Caco-2 (cell line): ENCODE data around the gene TLX1. TPM values are rescaled to one million over a fixed set of nuclear protein-coding genes. Genes with fewer than 3 reads are reported as not detected.
"Not testable (repeated sequence)": the region's sequence is repeated elsewhere in the genome, so short reads cannot be mapped to it uniquely, and the experiment has no call there.

ENCODE experiments used
- BruUV-seq: library from RNA; stranded (reverse); fragments of 400-500 nt; replicated peaks from 2 replicates; lab custom pipeline; 2021; lab: Mats Ljungman, UMichigan
- CTCF ChIA-PET: fragments of 300-600 bp; sonication (Branson Sonifier 250); formaldehyde crosslinking; loops from one replicate; lab custom pipeline; 2022; ENCODE audit warnings: antibody characterized with exemption; lab: Charles Lee
- POLR2A ChIA-PET: fragments of 300-600 bp; sonication (Branson Sonifier 250); formaldehyde crosslinking; loops from one replicate; lab custom pipeline; 2022; ENCODE audit warnings: antibody characterized with exemption; lab: Charles Lee
- DNase-seq, 2 experiments: peaks; one replicate each; pipeline versions ENCODE4 v3.0.0 to v3.0.0-alpha.2; 2020 to 2022
- H3K27me3 ChIP-seq: replicated peaks from 2 replicates; pipeline ENCODE4 v1.6.0; 2011; ENCODE audit warnings: low read length; ENCODE audit not compliant: control insufficient read depth, insufficient read depth
- H3K36me3 ChIP-seq: 2 replicates; pipeline ENCODE4 v1.5.1; 2011; ENCODE audit warnings: low read length; ENCODE audit not compliant: control insufficient read depth, insufficient read depth
- H3K4me1 ChIP-seq: fragments of 250-450 bp; sonication (Bioruptor Pico); 2 replicates; pipeline ENCODE4 v1.5.1; 2020; ENCODE audit warnings: mild to moderate bottlenecking
- H3K4me3 ChIP-seq: 2 replicates; pipeline ENCODE4 v1.5.1; 2011; ENCODE audit warnings: low read depth, mild to moderate bottlenecking, control low read depth, low read length
- H3K9me3 ChIP-seq: fragments of 250-450 bp; sonication (Bioruptor Pico); 2 replicates; pipeline ENCODE4 v1.5.1; 2020; ENCODE audit warnings: mild to moderate bottlenecking, moderate library complexity
- H3K27ac Mint-ChIP-seq: one replicate; pipeline ENCODE4 v1.8.0; 2022; ENCODE audit warnings: mixed read lengths; ENCODE audit not compliant: unreplicated experiment
- H3K27me3 Mint-ChIP-seq: one replicate; pipeline ENCODE4 v1.8.0; 2022; ENCODE audit warnings: mixed read lengths; ENCODE audit not compliant: insufficient read depth, unreplicated experiment
- H3K36me3 Mint-ChIP-seq: one replicate; pipeline ENCODE4 v1.8.0; 2022; ENCODE audit warnings: mild to moderate bottlenecking, mixed read lengths; ENCODE audit not compliant: insufficient read depth, unreplicated experiment
- H3K4me1 Mint-ChIP-seq: one replicate; pipeline ENCODE4 v1.8.0; 2022; ENCODE audit warnings: low read depth, mixed read lengths; ENCODE audit not compliant: unreplicated experiment
- H3K4me3 Mint-ChIP-seq: one replicate; pipeline ENCODE4 v1.8.0; 2022; ENCODE audit warnings: mild to moderate bottlenecking, moderate library complexity, mixed read lengths; ENCODE audit not compliant: unreplicated experiment
- H3K9me3 Mint-ChIP-seq: one replicate; pipeline ENCODE4 v1.8.0; 2022; ENCODE audit warnings: mixed read lengths; ENCODE audit not compliant: unreplicated experiment
- intact Hi-C: fragments of 100-400 bp; cut with micrococcal nuclease; formaldehyde crosslinking; loops from one replicate; pipeline ENCODE4 v1.10.0; 2022; ENCODE audit not compliant: unreplicated experiment
- total RNA-seq: library from RNA; stranded (reverse); gene quantifications from 2 replicates; pipeline ENCODE4 v1.2.3, GENCODE V29; 2022
- TF ChIP-seq, protein P1 (sequence below), 2 experiments: fragments of 200-600 bp in 1 of 2; IDR thresholded peaks; 1 replicate in 1 of 2; 2 replicates in 1 of 2; pipeline versions ENCODE4 v1.5.1 to v1.8.0; 2011 to 2022; ENCODE audit warnings: antibody characterized with exemption in 1 of 2, control low read depth in 1 of 2, inconsistent platforms in 1 of 2, low read depth in 1 of 2, low read length in 1 of 2, mild to moderate bottlenecking in 1 of 2, moderate library complexity in 1 of 2; ENCODE audit not compliant: insufficient read depth in 1 of 2, severe bottlenecking in 1 of 2, unreplicated experiment in 1 of 2

The TLX1 gene
- total RNA-seq, 1 experiment from 2014 or later: 2.3 TPM

GRCh38 chr10:101146392-101147251 lies 15.5 kb downstream of the TLX1 start:
- no peaks in the 10 kb centered on the region for H3K27me3 ChIP-seq
- ChIA-PET CTCF (interaction anchor here (0.8 to 12.6 kb wide), 4 partner anchors 34 to 79 kb away, joined by 3 to 541 read pairs (median 4); no protein-coding TSS in a partner anchor), POLR2A (no interaction called here)
- Mint-ChIP-seq H3K4me1 (no peaks in the 10 kb centered on the region), H3K27ac (no peak overlapping the region), H3K27me3 (peaks cover 8% of the 10 kb centered on the region), H3K9me3 (no peaks in the 10 kb centered on the region), H3K4me3 (no peak overlapping the region), H3K36me3 (no peaks in the 10 kb centered on the region)
- no peaks in the 10 kb centered on the region for H3K36me3 ChIP-seq
- no TSS peak for BruUV-seq
- TF ChIP-seq, protein P1, sequence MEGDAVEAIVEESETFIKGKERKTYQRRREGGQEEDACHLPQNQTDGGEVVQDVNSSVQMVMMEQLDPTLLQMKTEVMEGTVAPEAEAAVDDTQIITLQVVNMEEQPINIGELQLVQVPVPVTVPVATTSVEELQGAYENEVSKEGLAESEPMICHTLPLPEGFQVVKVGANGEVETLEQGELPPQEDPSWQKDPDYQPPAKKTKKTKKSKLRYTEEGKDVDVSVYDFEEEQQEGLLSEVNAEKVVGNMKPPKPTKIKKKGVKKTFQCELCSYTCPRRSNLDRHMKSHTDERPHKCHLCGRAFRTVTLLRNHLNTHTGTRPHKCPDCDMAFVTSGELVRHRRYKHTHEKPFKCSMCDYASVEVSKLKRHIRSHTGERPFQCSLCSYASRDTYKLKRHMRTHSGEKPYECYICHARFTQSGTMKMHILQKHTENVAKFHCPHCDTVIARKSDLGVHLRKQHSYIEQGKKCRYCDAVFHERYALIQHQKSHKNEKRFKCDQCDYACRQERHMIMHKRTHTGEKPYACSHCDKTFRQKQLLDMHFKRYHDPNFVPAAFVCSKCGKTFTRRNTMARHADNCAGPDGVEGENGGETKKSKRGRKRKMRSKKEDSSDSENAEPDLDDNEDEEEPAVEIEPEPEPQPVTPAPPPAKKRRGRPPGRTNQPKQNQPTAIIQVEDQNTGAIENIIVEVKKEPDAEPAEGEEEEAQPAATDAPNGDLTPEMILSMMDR (IDR thresholded peaks at IDR 0.05; ENCODE audit: insufficient read depth in 1 of 2, low read depth in 1 of 2, low read length in 1 of 2, severe bottlenecking in 1 of 2, unreplicated experiment in 1 of 2): no peak
- no peak for DNase-seq
- H3K9me3 ChIP-seq: no peaks in the 10 kb centered on the region
- H3K4me1 ChIP-seq: peaks cover 8% of the 10 kb centered on the region
- no peak overlapping the region for H3K4me3 ChIP-seq
- intact Hi-C loops: no loop called here

GRCh38 chr10:101151395-101151794 lies 20.3 kb downstream of the TLX1 start:
- POLR2A ChIA-PET: no interaction called here
- Mint-ChIP-seq H3K27ac (no peak overlapping the region), H3K9me3 (no peaks in the 10 kb centered on the region), H3K4me1 (no peaks in the 10 kb centered on the region), H3K27me3 (peaks cover 9% of the 10 kb centered on the region), H3K4me3 (no peak overlapping the region), H3K36me3 (no peaks in the 10 kb centered on the region)
- no TSS peak for BruUV-seq
- H3K4me1 ChIP-seq: no peaks in the 10 kb centered on the region
- no peak overlapping the region for H3K4me3 ChIP-seq
- H3K36me3 ChIP-seq: no peaks in the 10 kb centered on the region
- H3K27me3 ChIP-seq: no peaks in the 10 kb centered on the region
- no peaks in the 10 kb centered on the region for H3K9me3 ChIP-seq
- intact Hi-C loops: no loop called here
- no peak for DNase-seq
- CTCF ChIA-PET: interaction anchor here (1.9 kb wide), 1 partner anchor 9 kb away, joined by 13 read pairs; no protein-coding TSS in a partner anchor
- TF ChIP-seq, protein P1 (IDR thresholded peaks at IDR 0.05; ENCODE audit: insufficient read depth in 1 of 2, low read depth in 1 of 2, low read length in 1 of 2, severe bottlenecking in 1 of 2, unreplicated experiment in 1 of 2): no peak

DNA sequence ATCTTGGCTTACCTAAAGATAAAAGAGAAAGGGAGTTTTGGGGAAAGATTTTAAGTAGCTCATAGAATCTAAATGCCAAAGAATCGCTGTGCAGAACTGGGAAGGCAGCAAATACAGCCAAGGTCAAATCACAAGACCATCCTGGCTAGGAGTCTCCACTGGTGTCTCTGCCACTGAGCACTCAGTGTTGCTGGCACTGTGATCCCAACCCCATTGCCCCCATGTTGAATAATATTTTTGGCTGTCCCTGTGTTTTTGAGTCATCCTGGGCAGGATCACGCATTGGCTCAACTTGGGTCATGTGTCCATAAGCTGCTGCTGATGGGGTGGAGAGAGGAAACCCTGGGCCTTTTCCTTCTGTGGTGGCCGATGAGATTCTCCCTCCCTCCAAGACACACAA lies 21.2 kb downstream of the TLX1 start:
- no peaks in the 10 kb centered on the region for H3K9me3 ChIP-seq
- Mint-ChIP-seq H3K4me1 (no peaks in the 10 kb centered on the region), H3K27ac (no peak overlapping the region), H3K9me3 (no peaks in the 10 kb centered on the region), H3K4me3 (no peak overlapping the region), H3K36me3 (no peaks in the 10 kb centered on the region), H3K27me3 (peaks cover 9% of the 10 kb centered on the region)
- H3K27me3 ChIP-seq: no peaks in the 10 kb centered on the region
- ChIA-PET CTCF (interaction anchor here (1.5 to 1.9 kb wide), 2 partner anchors 10 to 57 kb away, joined by 8 to 13 read pairs; no protein-coding TSS in a partner anchor), POLR2A (no interaction called here)
- no peak overlapping the region for H3K4me3 ChIP-seq
- no TSS peak for BruUV-seq
- 0 out of 2 replicates have a peak, but pooled peaks cover 1% of the 10 kb centered on the region for H3K4me1 ChIP-seq
- no peak for DNase-seq
- TF ChIP-seq, protein P1 (IDR thresholded peaks at IDR 0.05; ENCODE audit: insufficient read depth in 1 of 2, low read depth in 1 of 2, low read length in 1 of 2, severe bottlenecking in 1 of 2, unreplicated experiment in 1 of 2): no peak
- no peaks in the 10 kb centered on the region for H3K36me3 ChIP-seq
- intact Hi-C loops: no loop called here

GRCh38 chr10:101154506-101154905 lies 23.4 kb downstream of the TLX1 start:
- H3K27me3 ChIP-seq, H3K4me3 Mint-ChIP-seq, POLR2A ChIA-PET, H3K9me3 ChIP-seq, intact Hi-C loops, H3K27me3 Mint-ChIP-seq, H3K36me3 ChIP-seq, H3K36me3 Mint-ChIP-seq, BruUV-seq, DNase-seq, H3K27ac Mint-ChIP-seq, H3K9me3 Mint-ChIP-seq, H3K4me3 ChIP-seq, H3K4me1 Mint-ChIP-seq: not testable (repeated sequence)
- H3K4me1 ChIP-seq: peaks cover 13% of the 10 kb centered on the region
- CTCF ChIA-PET: interaction anchor here (0.7 kb wide), 1 partner anchor 12 kb away, joined by 4 read pairs; no protein-coding TSS in a partner anchor
